GM21717 (cell line): ENCODE measurements around the gene ST7.
A peak's percentile ranks its signal among the peaks of the same experiment; 100 is the strongest.

ENCODE experiments used
- ATAC-seq: cut with Tn5 transposase; IDR thresholded peaks from one replicate; pipeline ENCODE4 v1.9.1; 2021; ENCODE audit warnings: mild to moderate bottlenecking, moderate library complexity; ENCODE audit not compliant: unreplicated experiment

ST7 gene

DNA sequence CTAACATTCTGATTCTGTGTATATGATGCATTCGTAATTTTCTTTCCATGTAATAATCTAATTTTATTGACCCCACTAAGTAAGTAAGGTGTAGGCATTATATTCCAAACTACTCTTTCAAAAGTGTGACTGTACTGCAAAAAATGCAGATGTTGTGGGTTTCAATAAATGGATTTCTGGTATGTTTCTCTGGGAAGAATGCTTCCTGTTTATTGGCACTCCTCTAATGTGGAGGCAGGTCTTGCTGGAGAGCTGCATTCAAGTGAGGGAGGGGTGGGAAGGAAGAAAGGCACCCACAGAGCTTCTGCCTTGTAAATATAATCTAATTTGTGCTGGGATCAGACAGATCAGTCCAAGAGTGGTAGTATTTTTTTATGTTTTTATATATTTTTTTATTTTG, 23.9 kb downstream of the ST7 start:
- ATAC-seq: no peak

DNA sequence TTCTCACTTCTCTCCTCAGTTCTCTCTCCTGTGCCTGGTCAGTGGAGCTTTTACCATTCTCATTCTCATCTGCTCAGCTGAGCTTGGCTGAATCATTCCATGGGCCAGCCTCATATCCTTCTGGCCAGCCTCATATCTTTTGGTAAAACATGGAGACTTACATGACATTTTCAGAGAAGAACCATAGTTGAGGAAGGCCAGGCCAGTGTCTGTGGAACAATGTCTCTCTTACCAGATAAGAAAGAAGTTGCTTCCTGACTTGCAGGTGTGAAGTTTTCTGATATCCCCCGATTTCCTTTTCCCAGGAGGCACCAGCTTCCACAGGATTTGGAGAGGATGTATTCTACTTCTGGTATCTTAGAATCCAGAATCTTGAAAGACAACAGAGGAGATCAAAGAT, 24.7 kb downstream of the ST7 start:
- no peak for ATAC-seq

GRCh38 chr7:116979430-116979829, 26.1 kb downstream of the ST7 start:
- ATAC-seq: no peak

DNA sequence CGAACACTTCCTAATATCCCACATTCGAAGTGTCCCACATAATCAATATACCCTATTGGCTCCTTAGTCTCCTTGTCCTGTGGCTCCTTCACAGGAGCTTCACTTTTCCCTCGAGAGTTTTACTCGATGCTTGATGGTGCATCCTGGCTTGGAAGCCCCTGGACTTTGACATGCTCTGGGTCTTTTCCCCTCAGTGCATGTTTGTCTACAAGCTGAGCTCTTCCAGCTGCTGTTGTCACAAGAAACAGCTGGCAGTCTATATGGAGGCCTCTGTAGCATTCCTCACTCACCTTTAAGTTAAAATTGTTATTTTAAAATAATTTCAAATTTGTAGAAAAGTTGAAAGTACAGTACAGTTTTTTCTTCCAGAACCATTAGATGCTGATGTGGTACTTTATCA, 27.1 kb downstream of the ST7 start:
- no peak for ATAC-seq

GRCh38 chr7:116981939-116982338, 28.6 kb downstream of the ST7 start:
- no peak for ATAC-seq

DNA sequence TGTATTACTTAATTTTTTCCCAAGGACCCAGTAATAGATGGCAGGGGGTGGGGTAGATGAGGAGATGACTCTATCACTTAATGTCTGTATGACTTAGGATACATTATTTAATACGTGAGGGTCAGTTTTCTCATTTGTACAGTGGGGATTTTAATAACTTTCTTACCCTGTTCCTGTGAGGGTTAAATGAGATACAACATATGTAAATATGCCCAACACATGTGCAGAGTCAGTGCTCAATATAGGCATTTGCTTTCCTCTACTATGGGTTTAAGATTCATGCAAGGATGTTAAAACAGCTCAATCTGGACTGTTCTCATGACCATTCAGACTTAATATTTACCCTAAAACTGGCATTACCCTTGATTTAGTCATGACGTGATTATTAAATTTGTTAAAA, 31.2 kb downstream of the ST7 start:
- ATAC-seq: no peak

DNA sequence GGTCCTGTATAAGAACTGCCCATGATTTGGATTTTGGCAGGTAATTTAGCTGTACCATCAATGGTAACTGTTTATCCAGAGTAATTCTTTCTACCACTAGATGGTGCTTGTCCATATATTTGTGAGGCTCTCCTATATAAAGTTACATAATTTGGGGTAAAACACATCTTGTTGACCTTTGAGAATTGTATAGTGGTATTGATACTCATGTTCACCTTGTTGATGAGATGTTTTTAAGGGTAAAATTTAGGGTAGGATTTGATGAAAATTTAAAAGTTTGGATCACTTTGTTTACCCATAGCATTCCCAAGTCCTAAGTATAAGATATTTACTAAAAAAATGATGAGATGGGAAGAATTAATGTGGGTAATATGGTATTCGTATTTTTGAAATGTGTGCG, 31.6 kb downstream of the ST7 start:
- ATAC-seq: no peak

GRCh38 chr7:116985575-116985974, 32.3 kb downstream of the ST7 start:
- no peak for ATAC-seq

DNA sequence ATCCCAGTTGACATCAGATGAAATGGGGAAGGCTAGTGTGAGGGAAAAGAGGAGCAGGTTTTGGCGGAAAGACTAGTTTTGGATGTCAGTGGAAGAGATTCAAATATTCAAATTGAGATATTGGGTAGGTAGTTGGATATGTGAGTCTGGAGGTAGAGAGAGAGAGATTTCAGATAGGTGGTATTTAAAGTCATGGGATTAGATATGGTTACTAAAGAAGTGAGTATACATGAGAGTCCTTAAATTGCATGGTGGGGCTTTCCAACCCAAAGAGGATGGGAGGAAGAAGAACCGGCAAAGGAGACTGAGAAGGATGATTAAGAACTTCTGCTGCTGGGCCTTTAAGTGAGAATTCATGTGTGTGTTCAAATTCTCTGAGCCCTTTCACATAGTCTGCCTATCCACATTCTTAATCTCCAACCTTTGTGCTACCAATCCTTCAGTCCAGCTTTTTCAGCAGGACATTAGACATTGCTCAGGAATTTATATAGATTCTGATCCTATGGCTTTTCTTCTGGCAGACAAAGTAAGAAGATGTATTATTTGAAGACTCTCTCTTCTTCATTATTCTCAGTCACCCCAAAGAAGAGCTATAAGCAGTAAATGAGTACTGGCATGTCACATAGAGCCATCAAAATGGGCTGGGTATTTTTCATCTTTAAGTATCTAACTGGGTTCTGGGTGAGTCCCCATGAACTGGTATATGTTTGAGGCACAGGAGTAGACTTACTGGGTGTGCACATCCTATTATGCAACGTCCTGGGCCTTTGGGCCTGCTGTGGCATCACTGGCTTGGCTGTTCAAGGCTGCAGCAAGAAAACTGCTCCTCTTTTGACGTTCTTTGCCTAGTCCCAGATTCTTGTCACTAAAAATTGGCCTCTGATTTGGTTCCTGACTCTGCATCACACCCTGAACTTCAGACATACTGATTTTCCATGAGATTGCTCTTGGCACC, 33.6 kb downstream of the ST7 start:
- peak; percentile 54 for ATAC-seq

GRCh38 chr7:116988363-116988989, 35.2 kb downstream of the ST7 start:
- ATAC-seq: no peak

DNA sequence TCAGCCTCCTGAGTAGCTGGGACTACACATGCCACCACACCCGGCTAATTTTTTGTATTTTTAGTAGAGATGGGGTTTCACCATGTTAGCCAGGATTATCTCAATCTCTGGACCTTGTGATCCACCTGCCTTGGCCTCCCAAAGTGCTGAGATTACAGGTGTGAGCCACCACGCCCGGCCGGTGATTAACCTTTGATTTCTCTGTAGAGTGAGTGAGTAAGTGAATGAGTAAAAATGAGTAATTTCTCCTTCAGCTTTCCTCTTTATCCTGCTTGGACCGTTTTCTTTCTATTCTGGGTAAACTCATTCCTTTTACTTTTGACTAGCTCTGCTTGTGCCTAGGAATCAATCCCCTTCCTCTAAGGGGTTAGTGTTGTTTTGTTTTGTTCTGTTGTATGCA, 36.8 kb downstream of the ST7 start:
- no peak for ATAC-seq

- no peak for ATAC-seq
These were observed 37.9 kb downstream of the ST7 start for GRCh38 chr7:116991233-116991632.

GRCh38 chr7:116994611-116995010, 41.3 kb downstream of the ST7 start:
- ATAC-seq: no peak

DNA sequence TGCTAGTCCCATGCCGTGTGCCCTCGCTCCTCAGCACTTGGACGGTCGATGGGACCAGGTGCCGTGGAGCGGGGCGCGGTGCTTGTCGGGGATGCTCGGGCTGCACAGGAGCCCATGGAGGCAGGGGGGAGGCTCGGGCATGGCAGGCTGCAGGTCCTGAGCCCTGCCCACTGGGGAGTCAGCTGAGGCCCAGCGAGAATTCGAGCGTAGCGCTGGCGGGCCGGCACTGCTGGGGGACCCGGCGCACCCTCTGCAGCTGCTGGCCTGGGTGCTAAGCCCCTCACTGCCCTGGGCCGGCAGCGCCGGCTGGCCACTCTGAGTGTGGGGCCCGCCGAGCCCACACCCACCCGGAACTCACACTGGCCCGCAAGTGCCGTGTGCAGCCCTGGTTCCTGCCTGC, 44.7 kb downstream of the ST7 start:
- no peak for ATAC-seq

DNA sequence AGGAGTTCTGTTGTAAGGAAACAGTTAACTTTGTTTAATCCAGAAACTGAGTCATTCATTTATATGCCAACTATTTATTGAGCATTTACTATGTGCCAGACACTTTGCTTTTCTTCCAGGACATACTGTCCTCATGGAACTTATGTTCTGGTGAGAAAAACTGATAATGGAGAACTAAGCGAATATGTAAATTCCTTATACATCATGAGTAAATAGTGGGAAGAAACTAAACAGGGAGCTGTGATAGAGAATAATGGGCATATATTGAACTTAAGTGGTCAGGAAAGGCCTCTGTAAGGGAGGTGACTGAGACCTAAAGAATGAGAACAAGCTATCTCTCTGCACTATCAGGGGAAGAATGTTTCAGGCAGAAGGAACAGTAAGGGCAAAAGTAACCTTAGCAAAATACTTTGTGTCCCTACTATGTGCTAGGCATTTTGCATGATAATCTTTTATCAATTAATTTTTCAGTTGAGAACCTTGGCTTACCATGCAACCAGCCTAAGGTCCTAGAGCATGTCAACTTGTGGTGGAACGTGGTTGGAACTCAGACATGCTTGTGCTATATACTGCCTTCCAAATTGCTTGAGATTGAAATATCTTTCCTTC, 45.4 kb downstream of the ST7 start:
- ATAC-seq: no peak

GRCh38 chr7:116999311-116999710, 46.0 kb downstream of the ST7 start:
- no peak for ATAC-seq

DNA sequence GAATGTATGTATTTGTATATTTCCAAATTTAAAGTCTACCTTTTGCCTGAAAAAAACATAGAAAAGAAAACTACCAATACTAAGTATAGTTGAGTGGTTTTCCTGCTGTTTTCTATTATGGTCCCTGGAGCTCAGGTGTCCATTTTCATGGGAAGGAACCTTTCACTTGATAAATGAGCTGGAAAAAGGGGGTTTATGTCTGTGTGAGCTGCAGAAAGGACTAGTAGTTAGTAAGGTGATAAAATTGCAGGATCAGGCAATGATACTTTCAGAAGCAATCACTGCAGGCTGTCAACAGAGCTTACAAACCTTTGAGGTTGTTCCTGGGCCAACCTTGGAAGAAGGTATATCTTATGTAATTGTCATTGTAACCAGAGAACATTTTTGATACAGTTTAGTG, 48.0 kb downstream of the ST7 start:
- no peak for ATAC-seq

GRCh38 chr7:117004899-117005298, 51.6 kb downstream of the ST7 start:
- ATAC-seq: no peak

DNA sequence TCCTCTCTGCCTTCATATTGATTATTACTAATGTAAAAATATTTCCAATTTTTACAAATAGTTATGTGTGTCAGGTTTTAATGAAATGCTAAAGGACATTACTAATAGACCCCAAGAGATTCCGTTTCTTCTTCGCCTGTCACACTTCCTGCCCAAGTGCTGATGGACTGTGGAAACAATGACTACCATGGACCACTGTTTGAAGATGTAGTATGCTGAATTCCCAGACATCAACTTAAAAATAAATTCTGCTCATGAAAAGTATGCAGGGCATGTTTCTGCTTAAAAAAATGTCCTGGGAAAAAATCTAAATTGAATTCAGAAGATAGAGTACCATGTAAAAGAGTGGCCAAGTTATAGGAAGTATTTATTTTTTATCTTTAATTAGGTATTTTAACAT, 52.1 kb downstream of the ST7 start:
- ATAC-seq: no peak

GRCh38 chr7:117006907-117007684, 53.8 kb downstream of the ST7 start:
- ATAC-seq: no peak
